Measurements from ENCODE around the gene HEATR9. TPM values are rescaled to one million over a fixed set of nuclear protein-coding genes. Genes with fewer than 3 reads are reported as not detected.

Gene HEATR9
- not detected for total RNA-seq
- not detected for polyA plus RNA-seq

DNA sequence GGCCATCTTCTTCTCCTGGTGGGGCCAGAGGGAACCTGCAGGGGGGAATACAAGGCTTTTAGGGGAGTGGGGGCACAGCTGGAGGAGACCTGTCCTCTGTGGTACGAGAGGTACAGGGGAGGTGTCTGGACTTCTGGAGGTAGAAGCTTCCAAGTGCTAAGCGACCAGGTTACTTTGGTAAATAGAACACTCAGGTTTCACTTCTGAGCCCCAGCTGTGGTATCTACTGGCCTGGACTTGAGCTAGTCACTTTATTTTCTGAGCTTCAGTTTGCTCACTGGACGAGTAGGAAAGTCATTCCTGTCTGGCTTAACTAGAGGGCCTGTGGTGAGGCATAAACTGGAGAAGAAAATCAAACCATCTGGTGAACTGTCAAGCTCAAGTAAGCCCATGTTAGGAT is at the start of gene HEATR9:
TSS of gene HEATR9 (minus strand) at position 155 of the 400 bp plus-strand sequence. CDS start at position 6, 149 bp downstream.
- peaks cover 1% of the 10 kb centered on the region for H3K4me1 ChIP-seq (ENCODE audit: insufficient read depth)
- no peak within 1 kb of the TSS for H3K4me3 ChIP-seq (ENCODE audit: low read depth, low read length)
- 87% methylated on average over 3 of the region's 3 CpGs for WGBS
- no peak within 1 kb of the TSS for H3K27ac ChIP-seq (ENCODE audit: low read depth)
- no peaks in the 10 kb centered on the region for H3K36me3 ChIP-seq (ENCODE audit: insufficient read depth)
- DNase-seq (ENCODE audit: extremely low spot score), result no peak

DNA sequence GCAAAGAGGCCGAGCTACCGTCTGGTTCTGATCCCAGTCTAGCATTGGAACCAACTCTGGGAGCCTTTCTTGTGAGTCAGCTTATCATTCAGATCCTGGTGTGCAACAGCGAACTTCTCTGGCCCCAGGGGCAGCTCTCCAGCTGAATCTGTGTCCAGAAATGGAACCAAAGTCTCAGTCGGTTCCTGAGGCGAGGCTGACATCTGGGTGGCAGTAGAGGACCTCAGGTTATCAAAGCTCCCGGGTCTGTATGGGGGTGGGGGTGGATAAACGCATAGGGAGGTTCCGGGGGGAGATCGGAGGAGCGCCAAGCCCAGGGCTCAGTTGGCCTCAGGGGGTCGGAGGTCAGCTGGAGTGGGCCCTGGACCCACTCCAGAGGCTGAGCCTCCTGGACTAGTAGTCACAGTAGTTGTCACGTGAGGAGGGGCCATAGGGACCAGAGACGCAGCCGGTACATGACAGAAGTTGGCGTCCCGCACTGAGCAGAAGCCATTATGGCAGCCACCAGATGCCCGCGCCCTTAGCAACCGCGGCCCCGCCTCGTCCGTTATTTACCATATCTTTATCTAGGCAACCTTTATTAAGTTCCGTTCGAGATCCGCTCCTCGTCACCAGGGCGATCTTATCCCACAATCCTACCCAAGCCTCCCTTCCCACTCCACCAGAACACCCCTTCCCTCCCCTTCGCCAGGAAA is 49.0 kb upstream of the HEATR9 start:
- 93% methylated on average over 29 of the region's 29 CpGs for WGBS
- no peak for DNase-seq (ENCODE audit: extremely low spot score)
- no peak overlapping the region for H3K27ac ChIP-seq (ENCODE audit: low read depth)
- no peaks in the 10 kb centered on the region for H3K36me3 ChIP-seq (ENCODE audit: insufficient read depth)
- no peaks in the 10 kb centered on the region for H3K4me1 ChIP-seq (ENCODE audit: insufficient read depth)
- H3K4me3 ChIP-seq (ENCODE audit: low read depth, low read length), result no peak overlapping the region

- Histone ChIP-seq H3K4me3 (ENCODE audit: low read depth, low read length) (no peak overlapping the region), H3K36me3 (ENCODE audit: insufficient read depth) (no peaks in the 10 kb centered on the region), H3K4me1 (ENCODE audit: insufficient read depth) (no peaks in the 10 kb centered on the region), H3K27ac (ENCODE audit: low read depth) (no peak overlapping the region)
- DNase-seq (ENCODE audit: extremely low spot score), result no peak
- 69% methylated on average over 3 of the region's 3 CpGs for WGBS
Measured at GRCh38 chr17:35915153-35915964, 46.7 kb upstream of the HEATR9 start.

DNA sequence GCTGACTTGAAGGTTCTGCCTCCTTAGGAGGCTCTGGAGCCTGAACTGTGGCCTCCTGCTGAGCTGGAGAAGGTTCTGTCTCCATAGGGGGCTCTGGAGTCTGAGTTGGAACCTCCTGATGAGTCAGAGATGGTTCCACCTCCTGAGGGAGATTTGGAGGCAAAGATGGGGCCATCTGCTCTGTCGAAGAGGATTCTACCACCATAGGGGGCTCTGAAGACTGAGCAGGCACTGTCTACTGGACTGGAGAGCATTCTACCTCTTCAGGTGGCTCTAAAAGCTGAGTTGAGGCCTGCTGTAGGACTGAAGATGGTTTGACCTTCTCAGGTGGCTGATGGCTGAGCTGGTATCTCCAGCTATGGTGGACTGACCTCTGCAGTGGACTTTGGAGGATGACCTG is 45.7 kb upstream of the HEATR9 start:
- WGBS, result 97% methylated on average over 1 of the region's 1 CpG
- Histone ChIP-seq H3K36me3 (ENCODE audit: insufficient read depth) (no peaks in the 10 kb centered on the region), H3K4me1 (ENCODE audit: insufficient read depth) (no peaks in the 10 kb centered on the region), H3K4me3 (ENCODE audit: low read depth, low read length) (no peak overlapping the region), H3K27ac (ENCODE audit: low read depth) (no peak overlapping the region)
- DNase-seq (ENCODE audit: extremely low spot score), result no peak

DNA sequence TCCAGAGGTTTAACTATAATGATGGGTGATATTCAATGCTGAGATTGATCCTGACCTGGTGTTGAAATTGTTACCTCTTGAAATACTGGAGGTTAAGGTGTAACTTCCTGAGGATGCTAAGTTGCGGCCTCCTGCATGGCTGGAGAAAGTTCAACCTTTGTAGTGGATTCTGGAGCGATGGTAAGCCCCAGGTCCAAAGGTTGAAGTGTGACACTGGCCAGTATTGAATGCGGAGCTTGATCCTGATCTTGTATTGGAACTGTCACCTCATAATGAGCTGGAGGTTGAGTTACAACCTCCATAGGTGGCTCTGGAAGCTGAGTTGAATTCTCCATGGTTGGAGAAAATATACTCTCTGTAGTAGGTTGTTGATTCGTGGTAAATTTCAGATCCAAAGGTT is 44.9 kb upstream of the HEATR9 start:
- 86% methylated on average over 4 of the region's 4 CpGs for WGBS
- no peaks in the 10 kb centered on the region for H3K4me1 ChIP-seq (ENCODE audit: insufficient read depth)

GRCh38 chr17:35912942-35913341 is 44.3 kb upstream of the HEATR9 start:
- 81% methylated on average over 2 of the region's 2 CpGs for WGBS

More for the DNA sequence above, 44.9 kb upstream of the HEATR9 start:
- DNase-seq (ENCODE audit: extremely low spot score), result no peak
- Histone ChIP-seq H3K36me3 (ENCODE audit: insufficient read depth) (no peaks in the 10 kb centered on the region), H3K4me3 (ENCODE audit: low read depth, low read length) (no peak overlapping the region), H3K27ac (ENCODE audit: low read depth) (no peak overlapping the region)

DNA sequence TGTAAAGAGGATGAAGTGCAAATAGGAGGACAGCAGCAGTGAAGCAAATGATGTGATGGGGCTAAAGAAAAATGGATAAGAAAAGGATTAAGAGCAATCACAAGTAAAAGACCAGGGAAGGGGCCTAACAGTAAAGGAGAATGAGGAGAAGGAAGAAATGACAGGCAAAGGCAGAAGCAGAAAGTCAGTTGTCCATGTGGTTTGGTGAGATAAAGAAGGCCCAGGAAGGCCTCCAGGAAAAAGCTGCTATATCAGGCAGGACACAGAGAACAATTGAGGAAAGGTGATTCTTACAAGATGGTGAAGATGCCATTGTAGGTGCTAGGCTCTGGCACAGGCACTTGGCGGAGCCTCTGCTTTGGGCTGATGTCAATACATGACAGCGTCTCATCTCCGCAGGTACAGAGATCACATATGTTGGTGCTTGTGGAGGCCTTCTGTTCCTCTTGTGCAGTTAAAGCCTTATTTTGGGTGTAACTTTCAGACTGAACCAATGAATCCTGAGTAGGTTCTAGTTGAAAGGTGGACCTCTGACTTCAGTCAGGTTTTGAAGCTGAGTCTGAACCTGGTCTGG is 43.7 kb upstream of the HEATR9 start:
- DNase-seq (ENCODE audit: extremely low spot score), result no peak
- no peak overlapping the region for H3K4me3 ChIP-seq (ENCODE audit: low read depth, low read length)
- no peaks in the 10 kb centered on the region for H3K36me3 ChIP-seq (ENCODE audit: insufficient read depth)
- WGBS, result 97% methylated on average over 3 of the region's 3 CpGs
- H3K4me1 ChIP-seq (ENCODE audit: insufficient read depth), result no peaks in the 10 kb centered on the region
- no peak overlapping the region for H3K27ac ChIP-seq (ENCODE audit: low read depth)

More at GRCh38 chr17:35912942-35913341, 44.3 kb upstream of the HEATR9 start:
- Histone ChIP-seq H3K27ac (ENCODE audit: low read depth) (no peak overlapping the region), H3K4me3 (ENCODE audit: low read depth, low read length) (no peak overlapping the region), H3K36me3 (ENCODE audit: insufficient read depth) (no peaks in the 10 kb centered on the region), H3K4me1 (ENCODE audit: insufficient read depth) (no peaks in the 10 kb centered on the region)
- no peak for DNase-seq (ENCODE audit: extremely low spot score)

GRCh38 chr17:35909408-35909807 is 40.7 kb upstream of the HEATR9 start:
- Histone ChIP-seq H3K4me3 (ENCODE audit: low read depth, low read length) (no peak overlapping the region), H3K4me1 (ENCODE audit: insufficient read depth) (no peaks in the 10 kb centered on the region), H3K27ac (ENCODE audit: low read depth) (no peak overlapping the region), H3K36me3 (ENCODE audit: insufficient read depth) (no peaks in the 10 kb centered on the region)
- no peak for DNase-seq (ENCODE audit: extremely low spot score)
- WGBS, result 77% methylated on average over 3 of the region's 3 CpGs

- H3K36me3 ChIP-seq (ENCODE audit: insufficient read depth), result no peaks in the 10 kb centered on the region
- H3K4me1 ChIP-seq (ENCODE audit: insufficient read depth), result no peaks in the 10 kb centered on the region
- no peak overlapping the region for H3K4me3 ChIP-seq (ENCODE audit: low read depth, low read length)
- 60% methylated on average over 5 of the region's 5 CpGs for WGBS
- no peak overlapping the region for H3K27ac ChIP-seq (ENCODE audit: low read depth)
- no peak for DNase-seq (ENCODE audit: extremely low spot score)
Measured at GRCh38 chr17:35907691-35908090, 39.0 kb upstream of the HEATR9 start.

DNA sequence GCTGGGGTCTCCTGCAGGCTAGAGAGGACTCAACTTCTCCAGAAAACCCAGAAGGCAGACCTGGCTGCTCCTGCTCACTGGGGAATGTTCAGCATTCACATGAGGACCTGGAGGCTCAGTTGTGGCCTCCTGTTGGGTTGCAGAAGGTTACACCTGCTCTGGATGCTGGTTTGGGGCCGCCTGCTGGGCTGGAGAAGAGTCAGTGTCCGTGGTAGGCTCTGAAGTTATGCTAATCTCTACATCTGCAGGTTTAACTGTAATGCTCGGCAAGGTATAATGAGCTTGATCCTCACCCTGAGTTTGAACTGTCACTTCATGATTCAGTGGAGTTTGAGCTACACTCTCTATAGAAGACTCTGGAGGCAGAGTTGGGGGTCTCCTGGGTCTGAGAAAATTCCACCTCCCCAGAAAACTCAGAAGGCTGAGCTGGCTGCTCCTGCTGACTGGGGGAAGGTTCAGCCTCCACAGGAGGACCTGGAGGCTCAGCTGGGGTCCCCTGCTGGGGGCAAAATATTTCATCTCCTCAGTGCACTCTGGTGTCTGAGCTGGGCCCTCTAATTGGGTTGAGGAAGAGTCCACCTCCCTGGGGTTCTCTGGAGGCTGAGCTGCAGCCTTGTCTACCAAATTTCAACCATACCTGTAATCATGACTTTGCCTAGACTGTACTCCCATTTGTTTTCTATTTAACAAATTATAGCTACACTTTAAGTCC is 38.4 kb upstream of the HEATR9 start:
- Histone ChIP-seq H3K4me1 (ENCODE audit: insufficient read depth) (no peaks in the 10 kb centered on the region), H3K27ac (ENCODE audit: low read depth) (no peak overlapping the region), H3K4me3 (ENCODE audit: low read depth, low read length) (no peak overlapping the region), H3K36me3 (ENCODE audit: insufficient read depth) (no peaks in the 10 kb centered on the region)
- WGBS, result 70% methylated on average over 3 of the region's 3 CpGs
- no peak for DNase-seq (ENCODE audit: extremely low spot score)

DNA sequence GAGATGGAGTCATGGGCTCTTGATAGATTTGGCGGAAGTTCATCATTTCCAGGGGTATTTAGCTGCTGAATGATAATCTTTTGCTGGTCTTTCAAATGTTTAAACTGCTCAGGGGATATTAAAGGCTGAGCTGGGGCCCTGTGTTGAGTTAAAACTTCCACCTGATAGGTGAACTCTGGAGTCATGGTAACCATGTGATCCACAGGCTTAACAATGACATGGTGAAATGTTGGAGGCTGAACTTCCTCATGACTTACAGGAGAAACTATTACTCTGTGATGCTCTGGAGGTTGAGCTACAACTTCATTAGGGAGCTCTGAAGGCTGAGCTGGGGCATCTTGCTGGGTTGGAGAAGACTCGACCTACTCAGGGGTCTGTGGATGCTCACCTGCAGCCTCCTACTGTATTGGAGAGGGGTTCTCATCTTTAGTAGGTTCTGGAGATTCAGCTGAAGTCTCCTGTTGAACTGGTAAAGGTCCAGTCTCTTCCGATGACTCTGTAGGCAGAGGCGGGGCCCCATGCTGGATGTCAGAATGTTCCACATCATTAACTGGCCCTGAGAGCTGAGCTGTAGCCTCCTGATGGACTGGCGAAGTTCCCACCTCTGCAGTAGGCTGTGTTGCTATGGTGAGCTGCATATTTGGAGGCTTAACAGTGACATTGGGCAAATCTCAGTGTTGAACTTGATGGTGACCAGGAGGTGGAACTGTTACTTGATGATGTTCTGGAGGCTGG is 37.7 kb upstream of the HEATR9 start:
- 79% methylated on average over 5 of the region's 5 CpGs for WGBS
- no peak for DNase-seq (ENCODE audit: extremely low spot score)
- H3K4me3 ChIP-seq (ENCODE audit: low read depth, low read length), result no peak overlapping the region
- H3K36me3 ChIP-seq (ENCODE audit: insufficient read depth), result no peaks in the 10 kb centered on the region
- H3K27ac ChIP-seq (ENCODE audit: low read depth), result no peak overlapping the region
- H3K4me1 ChIP-seq (ENCODE audit: insufficient read depth), result no peaks in the 10 kb centered on the region

- no peak overlapping the region for H3K27ac ChIP-seq (ENCODE audit: low read depth)
- no peak overlapping the region for H3K4me3 ChIP-seq (ENCODE audit: low read depth, low read length)
- H3K4me1 ChIP-seq (ENCODE audit: insufficient read depth), result no peaks in the 10 kb centered on the region
- WGBS, result 93% methylated on average over 5 of the region's 5 CpGs
- no peaks in the 10 kb centered on the region for H3K36me3 ChIP-seq (ENCODE audit: insufficient read depth)
- no peak for DNase-seq (ENCODE audit: extremely low spot score)
Measured at GRCh38 chr17:35903451-35903850, 34.8 kb upstream of the HEATR9 start.

- H3K36me3 ChIP-seq (ENCODE audit: insufficient read depth), result no peaks in the 10 kb centered on the region
- H3K4me1 ChIP-seq (ENCODE audit: insufficient read depth), result no peaks in the 10 kb centered on the region
- H3K4me3 ChIP-seq (ENCODE audit: low read depth, low read length), result no peak overlapping the region
- no peak for DNase-seq (ENCODE audit: extremely low spot score)
- 75% methylated on average over 9 of the region's 9 CpGs for WGBS
- H3K27ac ChIP-seq (ENCODE audit: low read depth), result no peak overlapping the region
Measured at GRCh38 chr17:35901631-35902175, 33.0 kb upstream of the HEATR9 start.

Measured in urinary bladder (tissue), 4 donors.